AG09319 (cell line): Measurements from ENCODE around the gene STX3.

Experiments
- DNase-seq: peaks from one replicate; pipeline ENCODE4 v3.0.0-alpha.2; 2010; ENCODE audit warnings: low read depth; ENCODE audit errors: extremely low read depth
- TF ChIP-seq, protein P1 (sequence below): IDR thresholded peaks from 2 replicates; pipeline ENCODE4 v1.5.1; 2011; ENCODE audit warnings: low read depth, mild to moderate bottlenecking, inconsistent platforms, low read length, moderate library complexity

The STX3 gene

DNA sequence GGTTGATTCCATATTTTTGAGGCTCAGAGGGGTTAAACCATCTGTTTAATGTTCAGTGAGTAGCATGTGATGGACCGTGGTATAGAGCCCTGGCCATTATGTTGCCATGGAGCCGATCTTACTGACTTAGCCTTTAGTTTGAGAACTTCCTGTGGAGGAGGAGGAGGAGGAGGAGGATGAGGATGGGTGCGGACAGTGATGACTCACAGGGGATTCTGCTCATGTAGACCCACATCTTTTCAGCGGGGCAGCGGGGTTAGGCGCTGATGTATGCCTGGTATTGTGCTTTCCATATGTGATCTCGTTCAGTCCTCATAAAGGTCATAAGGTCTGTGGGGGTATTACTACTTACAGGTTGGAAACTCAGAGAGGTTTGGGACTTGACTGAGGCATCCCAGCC is 13.9 kb downstream of the STX3 start:
- no peak for DNase-seq
- TF ChIP-seq, protein P1, sequence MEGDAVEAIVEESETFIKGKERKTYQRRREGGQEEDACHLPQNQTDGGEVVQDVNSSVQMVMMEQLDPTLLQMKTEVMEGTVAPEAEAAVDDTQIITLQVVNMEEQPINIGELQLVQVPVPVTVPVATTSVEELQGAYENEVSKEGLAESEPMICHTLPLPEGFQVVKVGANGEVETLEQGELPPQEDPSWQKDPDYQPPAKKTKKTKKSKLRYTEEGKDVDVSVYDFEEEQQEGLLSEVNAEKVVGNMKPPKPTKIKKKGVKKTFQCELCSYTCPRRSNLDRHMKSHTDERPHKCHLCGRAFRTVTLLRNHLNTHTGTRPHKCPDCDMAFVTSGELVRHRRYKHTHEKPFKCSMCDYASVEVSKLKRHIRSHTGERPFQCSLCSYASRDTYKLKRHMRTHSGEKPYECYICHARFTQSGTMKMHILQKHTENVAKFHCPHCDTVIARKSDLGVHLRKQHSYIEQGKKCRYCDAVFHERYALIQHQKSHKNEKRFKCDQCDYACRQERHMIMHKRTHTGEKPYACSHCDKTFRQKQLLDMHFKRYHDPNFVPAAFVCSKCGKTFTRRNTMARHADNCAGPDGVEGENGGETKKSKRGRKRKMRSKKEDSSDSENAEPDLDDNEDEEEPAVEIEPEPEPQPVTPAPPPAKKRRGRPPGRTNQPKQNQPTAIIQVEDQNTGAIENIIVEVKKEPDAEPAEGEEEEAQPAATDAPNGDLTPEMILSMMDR: no peak

DNA sequence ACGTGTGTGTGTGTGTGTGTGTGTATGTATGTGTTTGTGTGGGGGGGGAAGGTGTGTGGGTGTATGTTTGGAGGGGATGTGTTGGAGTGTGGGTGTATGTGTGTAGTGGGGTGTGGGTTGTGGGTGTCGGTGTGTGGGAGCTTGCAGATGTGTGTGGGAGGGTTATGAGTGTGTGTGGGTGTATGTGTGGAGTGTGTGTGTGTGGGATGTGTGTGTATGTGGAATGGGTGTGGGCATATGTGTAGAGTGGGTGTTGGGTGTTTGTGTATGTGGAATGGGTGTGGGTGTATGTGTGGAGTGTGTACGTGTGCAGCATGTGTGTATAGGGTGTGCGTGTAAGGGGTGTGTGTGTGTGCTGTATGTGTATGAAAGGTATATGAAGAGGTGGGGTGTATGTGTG is 14.7 kb downstream of the STX3 start:
- TF ChIP-seq, protein P1: no peak
- no peak for DNase-seq

DNA sequence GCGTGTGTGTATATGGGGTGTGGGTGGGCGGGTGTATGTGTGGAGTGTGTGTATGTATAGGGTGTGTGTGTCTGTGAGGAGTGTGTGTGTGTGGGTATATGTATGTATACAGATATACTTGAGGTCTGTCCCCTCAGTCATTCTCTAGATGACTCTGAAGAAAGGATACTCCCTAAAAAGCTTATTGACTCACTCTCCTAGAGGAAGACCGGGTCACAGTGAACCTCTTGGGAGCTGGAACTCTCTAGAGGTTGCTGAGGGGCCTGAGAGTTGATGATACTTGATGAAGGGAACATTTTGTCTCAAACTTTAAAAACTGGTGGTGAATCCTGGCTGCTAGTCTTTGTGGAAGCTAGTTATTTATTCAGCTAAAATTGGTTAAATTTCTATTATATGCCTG is 15.1 kb downstream of the STX3 start:
- TF ChIP-seq, protein P1: no peak
- DNase-seq: no peak

DNA sequence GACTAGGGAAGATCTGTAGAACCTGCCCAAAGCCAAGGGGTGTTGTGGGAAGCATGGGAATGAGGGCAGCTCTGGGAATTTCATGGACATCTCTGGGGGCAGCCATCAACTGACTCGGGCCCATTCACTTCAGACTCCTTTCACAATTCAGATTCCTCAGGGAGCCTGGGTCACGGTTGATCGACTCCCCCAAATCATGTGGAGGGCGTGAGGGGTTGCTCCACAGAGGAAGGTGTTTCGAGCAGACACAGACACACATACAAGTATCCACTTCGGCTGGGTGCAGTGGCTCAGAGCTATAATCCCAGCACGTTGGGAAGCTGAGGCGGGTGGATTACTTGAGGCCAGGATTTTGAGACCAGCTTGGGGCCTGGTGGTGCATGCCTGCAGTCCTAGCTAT is 15.7 kb downstream of the STX3 start:
- TF ChIP-seq, protein P1: no peak
- DNase-seq: no peak

DNA sequence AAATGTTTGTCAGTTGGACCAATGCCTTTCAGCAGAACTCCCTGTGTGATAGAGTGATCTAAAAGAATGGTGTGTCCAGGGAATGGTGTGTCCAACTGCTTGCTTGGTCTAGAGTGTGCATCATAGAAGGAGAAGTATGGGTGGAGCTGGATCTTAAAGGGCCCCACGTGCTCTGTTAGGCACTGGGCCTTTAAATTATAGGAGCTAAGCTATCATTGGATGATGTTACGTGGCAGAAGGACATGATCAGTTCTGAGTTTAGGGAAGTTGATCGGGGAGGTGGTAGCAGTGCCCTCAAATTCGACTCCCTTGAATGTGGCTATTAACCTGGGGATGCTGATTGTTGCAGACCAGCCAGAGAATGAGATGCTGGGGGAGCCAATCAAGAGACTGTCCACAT is 16.4 kb downstream of the STX3 start:
- no peak for DNase-seq
- TF ChIP-seq, protein P1: no peak

DNA sequence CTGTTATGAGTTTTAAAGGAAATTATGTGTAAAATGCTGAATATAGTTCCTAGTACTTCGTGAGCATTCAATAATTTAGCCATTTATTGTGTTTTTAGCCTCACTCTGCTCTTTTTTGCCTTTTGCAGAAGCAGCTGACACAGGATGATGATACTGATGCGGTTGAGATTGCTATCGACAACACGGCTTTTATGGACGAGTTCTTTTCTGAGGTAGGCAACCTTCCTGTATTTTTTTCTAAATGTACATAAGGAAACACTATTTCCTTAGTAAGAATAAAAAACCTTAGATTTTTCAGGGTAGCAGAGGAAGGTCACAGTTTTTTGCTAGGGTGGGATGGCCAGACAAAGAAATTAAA is 17.9 kb downstream of the STX3 start:
- DNase-seq: no peak
- TF ChIP-seq, protein P1: no peak

DNA sequence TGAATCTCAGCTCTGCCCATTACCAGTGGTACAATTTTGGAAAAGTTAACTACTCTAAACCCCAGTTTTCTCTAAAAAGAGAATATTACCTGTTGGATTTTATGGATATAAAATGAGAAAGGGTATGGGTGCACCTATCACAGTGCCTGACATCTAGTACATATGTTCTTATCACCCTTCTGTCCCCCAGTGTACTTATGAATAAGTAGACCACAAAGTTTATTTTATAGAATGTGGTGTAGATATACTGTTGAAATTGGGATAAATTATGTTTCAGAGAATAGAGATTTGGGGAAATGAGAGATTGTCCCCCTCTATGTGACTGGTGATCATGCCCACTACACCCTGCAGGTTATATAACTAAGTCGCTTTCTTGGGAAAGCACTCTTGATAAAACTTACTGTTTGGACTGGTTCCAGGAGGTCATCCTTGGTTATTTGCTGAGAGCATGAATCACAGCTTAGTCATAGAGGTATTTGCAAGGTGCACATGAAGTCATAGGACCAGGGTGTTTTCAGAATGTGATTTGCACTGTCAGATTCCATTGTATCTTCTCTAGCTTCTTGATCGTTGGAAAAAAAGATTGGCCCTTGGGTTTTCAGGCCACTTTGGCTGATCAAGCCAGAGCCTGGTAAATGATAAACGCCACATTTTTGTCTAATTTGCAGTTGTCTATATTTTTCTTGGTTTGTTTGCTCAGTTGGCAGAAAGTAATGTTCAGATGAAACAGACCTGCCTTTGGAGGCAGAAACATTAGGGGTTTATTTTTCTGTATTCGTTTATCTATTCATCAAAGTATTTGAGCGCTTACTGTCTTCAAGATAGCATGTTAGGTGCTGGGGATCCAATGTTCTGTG is 21.3 kb downstream of the STX3 start:
- TF ChIP-seq, protein P1: no peak
- DNase-seq: no peak
